Stimulated activated memory B cell treated with anti-CD40 and anti-IgM and Interleukin-4, amounts not matched to agents 10 μg/mL and 1 μg/mL and 100 μg/mL, for 72 hours (primary cell): ENCODE measurements around the gene BTD.
A peak's percentile ranks its signal among the peaks of the same experiment; 100 is the strongest.
"Not testable (repeated sequence)": the region's sequence is repeated elsewhere in the genome, so short reads cannot be mapped to it uniquely, and the experiment has no call there.

Source experiments
- ATAC-seq: fragments of 150-1000 bp; cut with Tn5 transposase; 2 replicates; pipeline ENCODE4 v1.10.0; 2021
- H3K27ac Mint-ChIP-seq: one replicate; pipeline ENCODE4 v1.8.0; 2022; ENCODE audit warnings: mild to moderate bottlenecking, mixed read lengths
- H3K27me3 Mint-ChIP-seq: one replicate; pipeline ENCODE4 v1.8.0; 2022; ENCODE audit warnings: mixed read lengths
- H3K36me3 Mint-ChIP-seq: one replicate; pipeline ENCODE4 v1.8.0; 2022; ENCODE audit warnings: mixed read lengths
- H3K4me1 Mint-ChIP-seq: one replicate; pipeline ENCODE4 v1.8.0; 2022; ENCODE audit warnings: mixed read lengths
- H3K4me3 Mint-ChIP-seq: one replicate; pipeline ENCODE4 v1.8.0; 2022; ENCODE audit warnings: mild to moderate bottlenecking, moderate library complexity, mixed read lengths
- H3K9me3 Mint-ChIP-seq: one replicate; pipeline ENCODE4 v1.8.0; 2022; ENCODE audit warnings: mixed read lengths

The BTD gene

GRCh38 chr3:15619659-15620464 lies 18.3 kb downstream of the BTD start:
- H3K4me3 Mint-ChIP-seq, H3K27ac Mint-ChIP-seq, ATAC-seq, H3K27me3 Mint-ChIP-seq: not testable (repeated sequence)
- Mint-ChIP-seq H3K36me3 (peaks cover 68% of the 10 kb centered on the region), H3K9me3 (peaks cover 23% of the 10 kb centered on the region), H3K4me1 (peaks cover 16% of the 10 kb centered on the region)

- H3K9me3 Mint-ChIP-seq: peaks cover 23% of the 10 kb centered on the region
- peaks cover 63% of the 10 kb centered on the region for H3K36me3 Mint-ChIP-seq
- ATAC-seq: no peak
- H3K4me1 Mint-ChIP-seq: peaks cover 17% of the 10 kb centered on the region
- no peaks in the 10 kb centered on the region for H3K27me3 Mint-ChIP-seq
- H3K4me3 Mint-ChIP-seq: no peak overlapping the region
- peak overlapping the region; percentile 9 for H3K27ac Mint-ChIP-seq
Measured at GRCh38 chr3:15623535-15624440, 22.2 kb downstream of the BTD start.

- Mint-ChIP-seq H3K9me3 (no peaks in the 10 kb centered on the region), H3K27me3 (no peaks in the 10 kb centered on the region), H3K4me1 (peaks cover 40% of the 10 kb centered on the region), H3K36me3 (peaks cover 12% of the 10 kb centered on the region), H3K27ac (no peak overlapping the region), H3K4me3 (no peak overlapping the region)
- ATAC-seq: no peak
Measured at GRCh38 chr3:15628967-15629366, 27.4 kb downstream of the BTD start.

- peak overlapping the region; percentile 62 for H3K27ac Mint-ChIP-seq
- peaks cover 6% of the 10 kb centered on the region for H3K36me3 Mint-ChIP-seq
- ATAC-seq: peak; percentile 93
- peak overlapping the region; percentile 51 for H3K4me3 Mint-ChIP-seq
- H3K4me1 Mint-ChIP-seq: peaks cover 36% of the 10 kb centered on the region
- no peaks in the 10 kb centered on the region for H3K9me3 Mint-ChIP-seq
- H3K27me3 Mint-ChIP-seq: no peaks in the 10 kb centered on the region
Measured at GRCh38 chr3:15629860-15630597, 28.5 kb downstream of the BTD start.

- H3K27me3 Mint-ChIP-seq: no peaks in the 10 kb centered on the region
- peaks cover 6% of the 10 kb centered on the region for H3K36me3 Mint-ChIP-seq
- H3K4me1 Mint-ChIP-seq: peaks cover 39% of the 10 kb centered on the region
- ATAC-seq: peak; percentile 61
- no peaks in the 10 kb centered on the region for H3K9me3 Mint-ChIP-seq
- H3K27ac Mint-ChIP-seq: peak overlapping the region; percentile 62
- peak overlapping the region; percentile 51 for H3K4me3 Mint-ChIP-seq
Measured at GRCh38 chr3:15630646-15631350, 29.3 kb downstream of the BTD start.

- Mint-ChIP-seq H3K4me3 (no peak overlapping the region), H3K9me3 (no peaks in the 10 kb centered on the region)
Measured at GRCh38 chr3:15631426-15632211, 30.1 kb downstream of the BTD start.

GRCh38 chr3:15632212-15632580 lies 30.7 kb downstream of the BTD start:
- no peak for ATAC-seq
- H3K4me1 Mint-ChIP-seq: peaks cover 51% of the 10 kb centered on the region
- no peaks in the 10 kb centered on the region for H3K27me3 Mint-ChIP-seq
- H3K4me3 Mint-ChIP-seq: no peak overlapping the region
- H3K9me3 Mint-ChIP-seq: no peaks in the 10 kb centered on the region
- H3K36me3 Mint-ChIP-seq: peaks cover 5% of the 10 kb centered on the region
- peak overlapping the region; percentile 15 for H3K27ac Mint-ChIP-seq

More at GRCh38 chr3:15631426-15632211, 30.1 kb downstream of the BTD start:
- ATAC-seq: no peak
- H3K4me1 Mint-ChIP-seq: peaks cover 46% of the 10 kb centered on the region
- peaks cover 6% of the 10 kb centered on the region for H3K36me3 Mint-ChIP-seq
- no peaks in the 10 kb centered on the region for H3K27me3 Mint-ChIP-seq
- peak overlapping the region; percentile 15 for H3K27ac Mint-ChIP-seq

GRCh38 chr3:15633159-15633558 lies 31.6 kb downstream of the BTD start:
- Mint-ChIP-seq H3K36me3 (no peaks in the 10 kb centered on the region), H3K27ac (peak overlapping the region; percentile 25), H3K4me1 (peaks cover 61% of the 10 kb centered on the region), H3K4me3 (no peak overlapping the region), H3K27me3 (no peaks in the 10 kb centered on the region), H3K9me3 (no peaks in the 10 kb centered on the region)
- ATAC-seq: no peak

- H3K4me1 Mint-ChIP-seq: peaks cover 62% of the 10 kb centered on the region
Measured at GRCh38 chr3:15633766-15634598, 32.4 kb downstream of the BTD start.

GRCh38 chr3:15634671-15635070 lies 33.1 kb downstream of the BTD start:
- Mint-ChIP-seq H3K4me1 (peaks cover 61% of the 10 kb centered on the region), H3K4me3 (no peak overlapping the region), H3K27me3 (no peaks in the 10 kb centered on the region), H3K36me3 (no peaks in the 10 kb centered on the region), H3K27ac (no peak overlapping the region), H3K9me3 (no peaks in the 10 kb centered on the region)
- no peak for ATAC-seq

More at GRCh38 chr3:15633766-15634598, 32.4 kb downstream of the BTD start:
- peak overlapping the region; percentile 25 for H3K27ac Mint-ChIP-seq
- H3K4me3 Mint-ChIP-seq: no peak overlapping the region
- no peaks in the 10 kb centered on the region for H3K36me3 Mint-ChIP-seq
- H3K27me3 Mint-ChIP-seq: no peaks in the 10 kb centered on the region
- ATAC-seq: no peak
- no peaks in the 10 kb centered on the region for H3K9me3 Mint-ChIP-seq

- H3K27me3 Mint-ChIP-seq: no peaks in the 10 kb centered on the region
- no peaks in the 10 kb centered on the region for H3K9me3 Mint-ChIP-seq
- H3K4me3 Mint-ChIP-seq: no peak overlapping the region
- H3K4me1 Mint-ChIP-seq: peaks cover 56% of the 10 kb centered on the region
- H3K36me3 Mint-ChIP-seq: no peaks in the 10 kb centered on the region
- ATAC-seq: no peak
- peak overlapping the region; percentile 92 for H3K27ac Mint-ChIP-seq
Measured at GRCh38 chr3:15635121-15635661, 33.6 kb downstream of the BTD start.

GRCh38 chr3:15636028-15636709 lies 34.6 kb downstream of the BTD start:
- peaks cover 49% of the 10 kb centered on the region for H3K4me1 Mint-ChIP-seq
- no peaks in the 10 kb centered on the region for H3K9me3 Mint-ChIP-seq
- H3K4me3 Mint-ChIP-seq: peak overlapping the region; percentile 52
- peak; percentile 75 for ATAC-seq
- peak overlapping the region; percentile 92 for H3K27ac Mint-ChIP-seq
- no peaks in the 10 kb centered on the region for H3K27me3 Mint-ChIP-seq
- no peaks in the 10 kb centered on the region for H3K36me3 Mint-ChIP-seq
